ENCODE measurements around the gene CTNND1. TPM values are rescaled to one million over a fixed set of nuclear protein-coding genes. Genes with fewer than 3 reads are reported as not detected.

CTNND1 gene
- total and polyA plus RNA-seq, 2 donors from 2014 or later = 52.7 to 272 TPM

DNA sequence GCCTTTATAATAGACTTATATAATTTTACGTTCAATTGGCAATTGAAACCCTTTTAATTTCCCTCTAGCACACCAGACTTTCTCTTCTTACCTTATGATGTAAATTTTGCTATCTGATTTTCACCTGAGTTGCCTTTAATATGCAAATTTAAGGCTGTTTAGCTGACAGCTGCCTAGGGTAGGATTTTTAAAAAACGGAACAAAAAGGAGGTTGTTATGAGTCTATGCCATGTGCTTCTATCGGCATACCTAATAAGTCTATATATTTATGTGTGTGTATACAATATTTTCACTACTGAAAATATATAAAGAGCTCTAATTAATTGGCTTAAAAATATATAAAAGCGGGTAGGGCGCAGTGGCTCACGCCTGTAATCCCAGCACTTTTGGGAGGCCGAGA lies 32.1 kb upstream of the CTNND1 start:
- FAIRE-seq = no peak
- intact Hi-C loops (cut with DNase I) = no loop called here

DNA sequence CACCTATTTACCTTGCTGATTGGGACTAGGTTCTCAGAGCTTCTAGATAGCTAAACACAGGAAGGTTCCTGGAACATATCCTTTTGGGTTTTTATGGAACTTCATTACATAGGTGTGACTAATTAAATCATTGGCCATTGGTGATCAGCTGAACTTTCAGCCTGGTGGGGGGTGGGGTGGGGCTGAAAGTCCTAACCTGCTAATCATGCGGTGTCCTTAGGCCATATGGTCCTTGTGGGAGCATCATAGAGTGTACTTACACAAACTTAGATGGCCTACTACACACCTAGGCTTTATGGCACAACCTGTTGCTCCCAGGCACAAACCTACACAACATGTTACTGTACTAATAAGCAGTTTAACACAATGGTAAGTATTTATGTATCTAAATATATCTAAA lies 28.9 kb upstream of the CTNND1 start:
- Histone ChIP-seq H3K4me1 (ENCODE audit: control insufficient read depth in 2 of 3, insufficient read depth in 2 of 3, low read depth in 1 of 3, low read length in 3 of 3) (no peaks in the 10 kb centered on the region), H3K36me3 (ENCODE audit: control insufficient read depth in 2 of 3, insufficient read depth in 3 of 3, low read length in 3 of 3) (peaks cover 0 to 4% (median 2%) of the 10 kb centered on the region in 3 donors), H3K9ac (ENCODE audit: low read length in 3 of 3) (no peak overlapping the region), H3K27ac (ENCODE audit: low read depth in 2 of 2, low read length in 2 of 2) (no peak overlapping the region), H3K4me3 (ENCODE audit: low read length in 3 of 3) (no peak overlapping the region), H3K9me3 (ENCODE audit: control insufficient read depth in 2 of 3, insufficient read depth in 1 of 3, low read length in 3 of 3) (no peaks in the 10 kb centered on the region), H3K27me3 (ENCODE audit: control insufficient read depth, insufficient read depth, low read length) (no peaks in the 10 kb centered on the region)
- FAIRE-seq = no peak
- DNase-seq = no peak
- intact Hi-C loops (cut with DNase I) = no loop called here
- TF ChIP-seq, protein P1, sequence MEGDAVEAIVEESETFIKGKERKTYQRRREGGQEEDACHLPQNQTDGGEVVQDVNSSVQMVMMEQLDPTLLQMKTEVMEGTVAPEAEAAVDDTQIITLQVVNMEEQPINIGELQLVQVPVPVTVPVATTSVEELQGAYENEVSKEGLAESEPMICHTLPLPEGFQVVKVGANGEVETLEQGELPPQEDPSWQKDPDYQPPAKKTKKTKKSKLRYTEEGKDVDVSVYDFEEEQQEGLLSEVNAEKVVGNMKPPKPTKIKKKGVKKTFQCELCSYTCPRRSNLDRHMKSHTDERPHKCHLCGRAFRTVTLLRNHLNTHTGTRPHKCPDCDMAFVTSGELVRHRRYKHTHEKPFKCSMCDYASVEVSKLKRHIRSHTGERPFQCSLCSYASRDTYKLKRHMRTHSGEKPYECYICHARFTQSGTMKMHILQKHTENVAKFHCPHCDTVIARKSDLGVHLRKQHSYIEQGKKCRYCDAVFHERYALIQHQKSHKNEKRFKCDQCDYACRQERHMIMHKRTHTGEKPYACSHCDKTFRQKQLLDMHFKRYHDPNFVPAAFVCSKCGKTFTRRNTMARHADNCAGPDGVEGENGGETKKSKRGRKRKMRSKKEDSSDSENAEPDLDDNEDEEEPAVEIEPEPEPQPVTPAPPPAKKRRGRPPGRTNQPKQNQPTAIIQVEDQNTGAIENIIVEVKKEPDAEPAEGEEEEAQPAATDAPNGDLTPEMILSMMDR (IDR thresholded peaks at IDR 0.05; ENCODE audit: borderline replicate concordance, extremely low read depth, insufficient read depth) = no peak

More for the DNA sequence above, 32.1 kb upstream of the CTNND1 start:
- no peak for DNase-seq
- Histone ChIP-seq H3K27me3 (ENCODE audit: control insufficient read depth, insufficient read depth, low read length) (no peaks in the 10 kb centered on the region), H3K36me3 (ENCODE audit: control insufficient read depth in 2 of 3, insufficient read depth in 3 of 3, low read length in 3 of 3) (no peaks in the 10 kb centered on the region), H3K27ac (ENCODE audit: low read depth in 2 of 2, low read length in 2 of 2) (no peak overlapping the region), H3K4me3 (ENCODE audit: low read length in 3 of 3) (no peak overlapping the region), H3K9me3 (ENCODE audit: control insufficient read depth in 2 of 3, insufficient read depth in 1 of 3, low read length in 3 of 3) (no peaks in the 10 kb centered on the region), H3K9ac (ENCODE audit: low read length in 3 of 3) (no peak overlapping the region), H3K4me1 (ENCODE audit: control insufficient read depth in 2 of 3, insufficient read depth in 2 of 3, low read depth in 1 of 3, low read length in 3 of 3) (no peaks in the 10 kb centered on the region)
- TF ChIP-seq, protein P1 (IDR thresholded peaks at IDR 0.05; ENCODE audit: borderline replicate concordance, extremely low read depth, insufficient read depth) = no peak

DNA sequence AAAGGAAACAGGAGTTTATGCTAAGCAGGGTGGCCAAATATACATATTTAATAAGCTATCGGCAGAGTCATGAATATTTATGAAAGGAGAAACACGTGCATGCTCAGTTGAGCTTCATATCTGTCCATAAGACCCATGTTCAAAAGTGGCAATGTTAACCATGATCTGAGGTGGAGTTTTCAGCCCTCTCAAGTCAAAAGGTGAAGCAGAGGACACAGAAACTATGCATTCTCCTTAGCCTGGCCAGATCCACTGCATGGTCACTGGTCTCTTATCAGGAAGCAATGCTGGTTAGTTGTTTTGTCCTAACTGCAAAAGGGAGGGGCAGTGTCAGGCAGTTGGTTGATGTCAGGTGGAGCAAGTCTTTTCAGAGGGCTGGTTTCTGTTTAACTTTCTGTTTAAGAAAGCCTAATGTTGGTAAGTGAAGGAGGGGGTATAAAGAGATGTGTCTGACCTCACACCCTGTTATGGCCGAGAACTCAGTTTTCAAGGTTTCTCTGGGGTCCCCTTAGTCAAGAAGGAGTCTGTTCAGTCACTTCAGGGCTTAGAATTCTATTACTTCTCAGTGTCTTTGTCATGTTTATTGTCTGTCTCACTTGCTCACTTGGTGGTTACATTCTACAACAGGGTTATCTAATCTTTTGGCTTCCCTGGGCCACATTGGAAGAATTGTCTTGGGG lies 25.8 kb upstream of the CTNND1 start:
- Histone ChIP-seq H3K36me3 (ENCODE audit: control insufficient read depth in 2 of 3, insufficient read depth in 3 of 3, low read length in 3 of 3) (peaks cover 4 to 13% (median 6%) of the 10 kb centered on the region in 3 donors), H3K27ac (ENCODE audit: low read depth in 2 of 2, low read length in 2 of 2) (no peak overlapping the region), H3K4me3 (ENCODE audit: low read length in 3 of 3) (no peak overlapping the region), H3K9ac (ENCODE audit: low read length in 3 of 3) (no peak overlapping the region), H3K27me3 (ENCODE audit: control insufficient read depth, insufficient read depth, low read length) (no peaks in the 10 kb centered on the region), H3K9me3 (ENCODE audit: control insufficient read depth in 2 of 3, insufficient read depth in 1 of 3, low read length in 3 of 3) (no peaks in the 10 kb centered on the region), H3K4me1 (ENCODE audit: control insufficient read depth in 2 of 3, insufficient read depth in 2 of 3, low read depth in 1 of 3, low read length in 3 of 3) (no peaks in the 10 kb centered on the region)
- DNase-seq (no peak), FAIRE-seq (no peak)
- TF ChIP-seq, protein P1 (IDR thresholded peaks at IDR 0.05; ENCODE audit: borderline replicate concordance, extremely low read depth, insufficient read depth) = no peak
- intact Hi-C loops (cut with DNase I) = no loop called here
